GDM1 (cell line): ENCODE results near the gene NR1H3.
"Not testable (repeated sequence)": the region's sequence is repeated elsewhere in the genome, so short reads cannot be mapped to it uniquely, and the experiment has no call there.

Source experiments
- DNase-seq: peaks from one replicate; lab custom pipeline; 2025; lab: John Stamatoyannopoulos, UW

NR1H3 gene

GRCh38 chr11:47257517-47258316 lies at the start of gene NR1H3:
NR1H3 (plus strand) TSS chr11:47257996; CDS start chr11:47259217, 1,221 bp downstream.
- DNase-seq, result peak; percentile 62

- not testable (repeated sequence) for DNase-seq
Measured at GRCh38 chr11:47208008-47208552, 49.7 kb upstream of the NR1H3 start.

GRCh38 chr11:47208628-47209027 lies 49.2 kb upstream of the NR1H3 start:
- DNase-seq, result no peak

GRCh38 chr11:47212938-47213337 lies 44.9 kb upstream of the NR1H3 start:
- no peak for DNase-seq

- peak; percentile 80 for DNase-seq
Measured at GRCh38 chr11:47213950-47214565, 43.7 kb upstream of the NR1H3 start.

GRCh38 chr11:47215366-47215910 lies 42.4 kb upstream of the NR1H3 start:
- DNase-seq, result no peak

GRCh38 chr11:47216121-47216798 lies 41.5 kb upstream of the NR1H3 start:
- no peak for DNase-seq

- DNase-seq, result no peak
Measured at GRCh38 chr11:47220401-47220821, 37.4 kb upstream of the NR1H3 start.

- DNase-seq, result no peak
Measured at GRCh38 chr11:47222696-47223095, 35.1 kb upstream of the NR1H3 start.

GRCh38 chr11:47225552-47226400 lies 32.0 kb upstream of the NR1H3 start:
- DNase-seq, result no peak

GRCh38 chr11:47229161-47229560 lies 28.6 kb upstream of the NR1H3 start:
- DNase-seq, result no peak

- no peak for DNase-seq
Measured at GRCh38 chr11:47233051-47233450, 24.7 kb upstream of the NR1H3 start.

- DNase-seq, result no peak
Measured at GRCh38 chr11:47233989-47234668, 23.7 kb upstream of the NR1H3 start.

GRCh38 chr11:47234669-47235100 lies 23.1 kb upstream of the NR1H3 start:
- DNase-seq, result no peak

GRCh38 chr11:47235163-47235562 lies 22.6 kb upstream of the NR1H3 start:
- no peak for DNase-seq

GRCh38 chr11:47236482-47236881 lies 21.3 kb upstream of the NR1H3 start:
- DNase-seq, result no peak

GRCh38 chr11:47239852-47240251 lies 17.9 kb upstream of the NR1H3 start:
- DNase-seq, result no peak

GRCh38 chr11:47241841-47242301 lies 15.9 kb upstream of the NR1H3 start:
- no peak for DNase-seq

GRCh38 chr11:47242596-47243192 lies 15.1 kb upstream of the NR1H3 start:
- no peak for DNase-seq

- no peak for DNase-seq
Measured at GRCh38 chr11:47243454-47243853, 14.3 kb upstream of the NR1H3 start.
